OCI-LY3 (cell line): ENCODE data around the gene SNX27.

Experiments used
- EZH2phosphoT487 ChIP-seq: fragments of 200-600 bp; shearing (Covaris generic); IDR thresholded peaks from 2 replicates; pipeline ENCODE4 v1.6.1; 2018; ENCODE audit warnings: antibody characterized with exemption, mixed run types, low read depth
- TF ChIP-seq, protein P1 (sequence below): fragments of 200-600, 300-600 bp; sonication (generic); IDR thresholded peaks from 2 replicates; pipeline ENCODE4 v1.5.1; 2014; ENCODE audit warnings: antibody characterized with exemption, low read length, low read depth

- TF ChIP-seq, protein P1, sequence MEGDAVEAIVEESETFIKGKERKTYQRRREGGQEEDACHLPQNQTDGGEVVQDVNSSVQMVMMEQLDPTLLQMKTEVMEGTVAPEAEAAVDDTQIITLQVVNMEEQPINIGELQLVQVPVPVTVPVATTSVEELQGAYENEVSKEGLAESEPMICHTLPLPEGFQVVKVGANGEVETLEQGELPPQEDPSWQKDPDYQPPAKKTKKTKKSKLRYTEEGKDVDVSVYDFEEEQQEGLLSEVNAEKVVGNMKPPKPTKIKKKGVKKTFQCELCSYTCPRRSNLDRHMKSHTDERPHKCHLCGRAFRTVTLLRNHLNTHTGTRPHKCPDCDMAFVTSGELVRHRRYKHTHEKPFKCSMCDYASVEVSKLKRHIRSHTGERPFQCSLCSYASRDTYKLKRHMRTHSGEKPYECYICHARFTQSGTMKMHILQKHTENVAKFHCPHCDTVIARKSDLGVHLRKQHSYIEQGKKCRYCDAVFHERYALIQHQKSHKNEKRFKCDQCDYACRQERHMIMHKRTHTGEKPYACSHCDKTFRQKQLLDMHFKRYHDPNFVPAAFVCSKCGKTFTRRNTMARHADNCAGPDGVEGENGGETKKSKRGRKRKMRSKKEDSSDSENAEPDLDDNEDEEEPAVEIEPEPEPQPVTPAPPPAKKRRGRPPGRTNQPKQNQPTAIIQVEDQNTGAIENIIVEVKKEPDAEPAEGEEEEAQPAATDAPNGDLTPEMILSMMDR: no peak
- no peak for TF ChIP-seq EZH2phosphoT487
Measured at GRCh38 chr1:151716771-151717631, 105.2 kb downstream of the SNX27 start, which contains the start of gene CELF3.
